ENCODE data around the gene IRF2BP1.

The IRF2BP1 gene

DNA sequence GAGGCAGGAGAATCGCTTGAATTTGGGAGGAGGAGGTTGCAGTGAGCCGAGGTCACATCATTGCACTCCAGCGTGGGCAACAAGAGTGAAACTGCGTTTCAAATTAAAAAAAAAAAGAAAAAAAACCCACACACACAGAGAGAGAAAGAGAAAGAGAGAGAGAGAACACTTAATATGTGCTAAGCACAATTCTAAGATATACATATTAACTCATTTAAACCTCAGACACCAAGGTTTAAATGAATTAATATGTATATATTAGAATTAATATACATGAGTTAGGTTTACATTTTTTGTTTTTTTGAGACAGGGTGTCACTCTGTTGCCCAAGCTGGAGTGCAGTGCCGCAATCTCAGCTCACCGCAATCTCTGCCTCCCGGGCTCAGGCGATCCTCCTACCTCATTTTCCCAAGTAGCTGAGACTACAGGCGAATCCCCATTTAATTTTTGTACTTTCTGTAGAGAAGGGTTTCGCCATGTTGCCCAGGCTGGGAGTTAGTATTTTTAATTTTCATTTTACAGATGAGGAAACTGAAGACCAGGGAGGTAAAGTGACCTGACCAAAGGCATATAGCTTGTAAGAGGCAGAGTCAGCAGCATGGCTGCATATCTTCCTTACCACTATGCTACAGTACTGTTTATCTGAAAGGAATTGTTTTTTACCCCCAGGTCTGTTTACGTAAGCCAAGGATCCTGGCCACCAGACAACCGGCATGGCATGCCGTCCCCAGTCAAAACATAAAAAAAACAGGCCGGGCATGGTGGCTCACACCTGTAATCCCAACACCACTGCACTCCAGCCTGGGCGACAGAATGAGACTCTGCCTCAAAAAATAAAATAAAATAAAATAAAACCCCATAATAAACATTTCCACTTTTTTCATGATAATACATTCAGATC is 25.3 kb downstream of the IRF2BP1 start:
- no peak for DNase-seq

DNA sequence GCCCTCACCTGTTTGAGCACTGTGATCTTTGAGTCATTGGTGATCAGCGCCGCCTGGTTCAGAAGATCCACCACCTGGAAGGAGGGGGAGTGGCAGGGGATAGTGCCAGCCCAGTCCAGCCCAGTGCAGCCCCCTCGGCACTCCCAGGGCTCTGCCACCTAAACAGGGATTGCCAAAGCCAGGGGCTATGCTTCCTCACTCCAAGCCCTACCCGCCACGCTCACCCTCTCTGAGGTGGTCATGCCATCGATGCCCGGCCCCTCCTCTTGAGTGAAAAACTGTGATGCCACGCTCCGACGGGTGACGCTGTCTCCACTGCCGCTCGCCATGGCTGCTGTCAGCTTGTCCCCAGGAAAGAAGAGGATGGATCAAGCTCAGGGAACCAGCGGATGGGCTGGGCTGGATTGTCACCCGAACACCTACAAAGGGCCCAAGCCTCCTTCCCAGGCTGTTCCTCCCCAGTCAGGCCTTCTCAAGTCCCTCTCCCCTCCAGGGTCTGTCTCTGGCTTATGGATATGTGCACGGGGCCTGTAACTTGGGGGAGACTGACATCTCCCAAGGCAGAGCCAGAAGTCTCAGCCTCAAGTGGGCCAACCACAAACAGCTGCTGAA is 31.7 kb downstream of the IRF2BP1 start:
- DNase-seq, result no peak

DNA sequence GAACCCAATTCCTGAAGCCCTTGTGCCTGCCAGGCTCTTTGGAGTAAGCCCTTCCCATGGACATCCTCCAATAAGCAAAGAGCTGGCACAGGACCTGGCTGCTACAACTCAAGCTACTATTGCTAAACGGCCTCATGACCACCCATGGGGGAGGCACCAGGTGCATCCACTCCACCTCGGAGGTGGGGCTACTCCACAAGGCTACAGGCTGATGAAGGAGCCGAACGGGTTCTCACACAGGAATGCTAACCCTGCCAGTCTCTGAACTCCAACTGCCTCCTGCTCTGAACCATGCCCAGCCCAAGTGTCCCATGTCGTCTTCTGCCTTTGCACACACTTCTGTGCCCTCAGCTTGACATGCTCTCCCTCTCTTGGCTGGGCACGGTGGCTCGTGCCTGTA is 33.0 kb downstream of the IRF2BP1 start:
- DNase-seq, result no peak

GRCh38 chr19:45852145-45852750 is 33.7 kb downstream of the IRF2BP1 start:
- DNase-seq, result no peak

DNA sequence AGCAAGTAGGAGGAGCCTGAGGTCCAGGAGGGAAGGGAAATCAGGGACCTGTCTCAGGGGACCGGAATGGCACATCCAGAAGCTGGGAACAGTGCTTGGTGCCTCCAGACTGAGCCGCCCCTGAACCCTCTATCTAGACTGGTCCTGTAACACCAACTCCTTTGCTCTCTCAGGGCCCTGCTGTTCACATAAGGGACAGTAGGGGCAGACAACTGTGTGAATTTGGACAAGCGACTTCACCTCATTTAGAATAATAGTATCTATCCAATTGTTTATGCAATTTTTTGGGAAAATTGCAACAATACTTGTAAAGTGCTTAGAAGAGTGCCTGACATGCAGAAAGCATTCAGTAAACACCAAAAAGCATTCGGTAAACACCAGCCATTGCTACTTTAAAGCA is 37.0 kb downstream of the IRF2BP1 start:
- no peak for DNase-seq

GRCh38 chr19:45847663-45848062 is 38.3 kb downstream of the IRF2BP1 start:
- DNase-seq, result no peak

DNA sequence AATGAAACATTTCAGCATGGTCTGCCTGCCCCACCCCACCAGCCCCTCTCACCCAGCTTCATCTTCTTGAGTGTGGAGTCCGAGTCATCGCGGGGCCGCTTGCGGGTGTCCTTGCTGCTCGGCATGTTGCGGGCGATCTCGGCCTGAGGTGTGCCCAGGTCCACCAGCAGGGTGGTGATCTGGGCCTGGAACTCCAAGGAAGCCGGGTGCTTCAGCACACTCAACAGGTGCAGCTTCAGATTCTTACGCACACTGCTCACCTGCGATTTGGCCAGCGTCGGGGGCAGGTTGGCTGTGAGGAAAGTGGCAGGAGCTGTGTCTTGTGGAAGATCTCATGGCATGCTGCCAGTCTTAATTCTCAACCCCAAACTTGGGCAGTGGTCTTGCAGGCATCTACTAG is 43.7 kb downstream of the IRF2BP1 start:
- no peak for DNase-seq

DNA sequence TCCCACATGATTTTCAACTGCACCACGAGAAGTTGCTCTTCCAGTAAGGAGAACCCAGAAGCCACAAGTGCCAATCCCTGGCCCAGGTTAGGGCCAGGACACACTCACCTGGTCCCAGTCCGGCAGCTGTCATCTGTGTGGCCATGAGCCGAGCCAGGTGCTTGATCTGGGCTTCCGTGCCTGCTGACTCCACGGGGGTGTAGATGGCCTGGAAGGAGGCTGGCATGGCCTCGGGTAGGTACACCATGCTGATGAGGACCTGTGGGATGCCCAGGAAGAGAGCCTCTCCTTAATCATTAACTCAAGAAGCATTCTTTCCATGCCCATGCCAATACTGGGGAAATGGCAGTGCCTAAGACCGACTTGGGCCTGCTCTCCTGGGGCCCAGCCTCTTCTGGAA is 51.0 kb downstream of the IRF2BP1 start:
- DNase-seq, result no peak
